HAP-1 (cell line): ENCODE measurements around the gene OCLN.
"Not testable (repeated sequence)": the region's sequence is repeated elsewhere in the genome, so short reads cannot be mapped to it uniquely, and the experiment has no call there.

Experiments
- DNase-seq, 2 experiments: peaks; one replicate each; pipeline ENCODE4 v3.0.0-alpha.2; 2016 to 2020; ENCODE audit warnings: low spot score in 2 of 2
- H3K27me3 ChIP-seq: fragments of 250-450 bp; sonication (Bioruptor Pico); 2 replicates; pipeline ENCODE4 v1.5.1; 2020; ENCODE audit warnings: low read depth, mild to moderate bottlenecking, moderate library complexity
- H3K36me3 ChIP-seq: fragments of 250-450 bp; sonication (Bioruptor Pico); replicated peaks from 2 replicates; pipeline ENCODE4 v1.5.1; 2020; ENCODE audit warnings: mild to moderate bottlenecking
- H3K4me1 ChIP-seq: fragments of 250-450 bp; sonication (Bioruptor Pico); 2 replicates; pipeline ENCODE4 v1.5.1; 2020; ENCODE audit warnings: mild to moderate bottlenecking
- H3K4me3 ChIP-seq: fragments of 250-450 bp; sonication (Bioruptor Pico); 2 replicates; pipeline ENCODE4 v1.5.1; 2020; ENCODE audit warnings: mild to moderate bottlenecking, moderate library complexity
- H3K9me3 ChIP-seq: fragments of 250-450 bp; sonication (Bioruptor Pico); 2 replicates; pipeline ENCODE4 v1.5.1; 2020; ENCODE audit warnings: mild to moderate bottlenecking, moderate library complexity
- in situ Hi-C: fragments of 300-500 bp; cut with MboI; formaldehyde crosslinking; loops from 3 replicates; pipeline ENCODE4 v1.14.3; 2020; ENCODE audit warnings: low sequenced_read_pairs, inconsistent platforms, mixed read lengths

Gene OCLN, protein sequence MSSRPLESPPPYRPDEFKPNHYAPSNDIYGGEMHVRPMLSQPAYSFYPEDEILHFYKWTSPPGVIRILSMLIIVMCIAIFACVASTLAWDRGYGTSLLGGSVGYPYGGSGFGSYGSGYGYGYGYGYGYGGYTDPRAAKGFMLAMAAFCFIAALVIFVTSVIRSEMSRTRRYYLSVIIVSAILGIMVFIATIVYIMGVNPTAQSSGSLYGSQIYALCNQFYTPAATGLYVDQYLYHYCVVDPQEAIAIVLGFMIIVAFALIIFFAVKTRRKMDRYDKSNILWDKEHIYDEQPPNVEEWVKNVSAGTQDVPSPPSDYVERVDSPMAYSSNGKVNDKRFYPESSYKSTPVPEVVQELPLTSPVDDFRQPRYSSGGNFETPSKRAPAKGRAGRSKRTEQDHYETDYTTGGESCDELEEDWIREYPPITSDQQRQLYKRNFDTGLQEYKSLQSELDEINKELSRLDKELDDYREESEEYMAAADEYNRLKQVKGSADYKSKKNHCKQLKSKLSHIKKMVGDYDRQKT

GRCh38 chr5:69492391-69492922 lies at the start of gene OCLN:
Gene OCLN, plus strand, starts transcription at chr5:69492790. Its CDS starts 11,455 bp downstream, at chr5:69504245.
- Histone ChIP-seq H3K36me3 (no peaks in the 10 kb centered on the region), H3K27me3 (peaks cover 28% of the 10 kb centered on the region), H3K9me3 (no peaks in the 10 kb centered on the region), H3K4me3 (peak within 1 kb of the TSS; percentile 66), H3K4me1 (peaks cover 5% of the 10 kb centered on the region)
- in situ Hi-C loops, result no loop called here
- peak; percentile 60 to 85 for DNase-seq

GRCh38 chr5:69444127-69444754 lies 48.3 kb upstream of the OCLN start:
- no peaks in the 10 kb centered on the region for H3K36me3 ChIP-seq
- H3K9me3 ChIP-seq, result no peaks in the 10 kb centered on the region
- H3K4me3 ChIP-seq, result no peak overlapping the region
- H3K4me1 ChIP-seq, result no peaks in the 10 kb centered on the region
- in situ Hi-C loops, result no loop called here
- no peaks in the 10 kb centered on the region for H3K27me3 ChIP-seq
- DNase-seq, result no peak

DNA sequence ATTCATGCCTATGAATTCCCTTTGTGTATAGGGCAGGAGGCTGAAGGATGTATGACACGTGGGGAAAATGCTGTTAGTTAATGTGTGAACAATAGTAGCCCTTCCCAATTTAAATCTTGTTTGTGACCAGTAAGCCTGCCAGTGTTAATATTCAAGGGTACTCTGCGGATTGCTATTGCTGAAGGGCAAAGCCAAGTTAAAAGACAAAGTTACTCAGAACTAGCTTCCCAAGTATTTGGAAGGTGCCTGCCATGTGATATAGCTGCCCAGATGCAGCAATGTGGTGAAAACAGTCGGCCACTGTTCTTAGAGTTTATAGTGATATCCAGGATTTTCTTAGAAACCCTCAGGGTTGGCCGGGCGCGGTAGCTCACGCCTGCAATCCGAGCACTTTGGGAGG lies 43.1 kb upstream of the OCLN start:
- Histone ChIP-seq H3K4me3 (no peak overlapping the region), H3K9me3 (no peaks in the 10 kb centered on the region), H3K27me3 (no peaks in the 10 kb centered on the region), H3K4me1 (peaks cover 3% of the 10 kb centered on the region), H3K36me3 (no peaks in the 10 kb centered on the region)
- in situ Hi-C loops, result no loop called here
- no peak for DNase-seq

GRCh38 chr5:69450116-69450515 lies 42.5 kb upstream of the OCLN start:
- DNase-seq, result no peak
- in situ Hi-C loops, result no loop called here
- H3K27me3 ChIP-seq, result no peaks in the 10 kb centered on the region
- no peak overlapping the region for H3K4me3 ChIP-seq
- H3K36me3 ChIP-seq, result no peaks in the 10 kb centered on the region
- no peaks in the 10 kb centered on the region for H3K9me3 ChIP-seq
- H3K4me1 ChIP-seq, result peaks cover 7% of the 10 kb centered on the region

GRCh38 chr5:69450527-69450926 lies 42.1 kb upstream of the OCLN start:
- H3K27me3 ChIP-seq, H3K4me1 ChIP-seq, H3K9me3 ChIP-seq, DNase-seq, H3K4me3 ChIP-seq, in situ Hi-C loops, H3K36me3 ChIP-seq: not testable (repeated sequence)

- H3K9me3 ChIP-seq, result no peaks in the 10 kb centered on the region
- no peak for DNase-seq
- no peaks in the 10 kb centered on the region for H3K36me3 ChIP-seq
- no peak overlapping the region for H3K4me3 ChIP-seq
- no peaks in the 10 kb centered on the region for H3K27me3 ChIP-seq
- in situ Hi-C loops, result no loop called here
- peaks cover 7% of the 10 kb centered on the region for H3K4me1 ChIP-seq
These were observed 40.5 kb upstream of the OCLN start for GRCh38 chr5:69451941-69452647.

GRCh38 chr5:69453487-69453886 lies 39.1 kb upstream of the OCLN start:
- in situ Hi-C loops, H3K27me3 ChIP-seq, DNase-seq, H3K9me3 ChIP-seq, H3K36me3 ChIP-seq, H3K4me1 ChIP-seq: not testable (repeated sequence)
- peak overlapping the region; percentile 19 for H3K4me3 ChIP-seq

GRCh38 chr5:69454460-69455249 lies 37.9 kb upstream of the OCLN start:
- no peaks in the 10 kb centered on the region for H3K27me3 ChIP-seq
- H3K9me3 ChIP-seq, result no peaks in the 10 kb centered on the region
- peak; percentile 63 to 87 for DNase-seq
- peaks cover 7% of the 10 kb centered on the region for H3K4me1 ChIP-seq
- no peaks in the 10 kb centered on the region for H3K36me3 ChIP-seq
- peak overlapping the region; percentile 19 for H3K4me3 ChIP-seq
- in situ Hi-C loops, result no loop called here

DNA sequence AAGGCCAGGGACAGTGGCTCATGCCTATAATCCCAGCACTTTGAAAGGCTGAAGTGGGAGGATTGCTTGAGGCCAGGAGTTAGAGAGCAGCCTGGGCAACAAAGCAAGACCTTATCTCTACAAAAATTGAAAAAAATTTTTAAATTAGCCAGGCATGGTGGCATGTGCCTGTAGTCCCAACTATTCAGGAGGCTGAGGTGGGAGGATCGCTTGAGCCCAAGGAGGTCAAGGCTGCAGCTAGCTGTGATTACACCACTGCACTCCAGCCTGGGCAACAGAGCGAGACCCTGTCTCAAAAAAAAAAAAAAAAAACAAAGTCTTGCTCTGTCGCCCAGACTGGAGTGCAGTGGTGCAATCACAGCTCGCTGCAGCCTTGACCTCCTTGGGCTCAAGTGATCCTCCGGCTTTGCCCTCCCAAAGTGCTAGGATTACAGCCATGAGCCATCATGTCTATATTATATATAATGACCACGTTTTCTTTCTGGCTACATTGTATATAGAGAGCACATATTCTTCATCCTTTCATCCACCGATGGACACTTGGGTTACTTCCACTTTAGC lies 37.1 kb upstream of the OCLN start:
- H3K36me3 ChIP-seq, H3K27me3 ChIP-seq, H3K9me3 ChIP-seq, in situ Hi-C loops, H3K4me3 ChIP-seq, DNase-seq, H3K4me1 ChIP-seq: not testable (repeated sequence)

- no peak overlapping the region for H3K4me3 ChIP-seq
- H3K27me3 ChIP-seq, result no peaks in the 10 kb centered on the region
- no peaks in the 10 kb centered on the region for H3K4me1 ChIP-seq
- in situ Hi-C loops, result no loop called here
- no peak for DNase-seq
- no peaks in the 10 kb centered on the region for H3K36me3 ChIP-seq
- H3K9me3 ChIP-seq, result no peaks in the 10 kb centered on the region
These were observed 30.4 kb upstream of the OCLN start for GRCh38 chr5:69462170-69462569.

DNA sequence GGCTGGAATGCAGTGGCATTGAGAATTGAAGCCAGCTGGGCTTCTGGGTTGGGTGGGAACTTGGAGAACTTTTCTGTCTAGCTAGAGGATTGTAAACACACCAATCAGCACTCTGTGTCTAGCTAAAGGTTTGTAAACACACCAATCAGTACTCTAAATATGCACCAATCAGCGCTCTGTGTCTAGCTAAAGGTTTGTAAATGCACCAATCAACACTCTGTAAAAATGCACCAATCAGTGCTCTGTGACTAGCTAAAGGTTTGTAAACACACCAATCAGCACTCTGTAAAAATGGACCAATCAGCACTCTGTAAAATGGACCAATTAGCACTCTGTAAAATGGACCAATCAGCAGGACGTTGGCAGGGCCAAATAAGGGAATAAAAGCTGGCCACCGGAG lies 26.2 kb upstream of the OCLN start:
- H3K4me1 ChIP-seq, in situ Hi-C loops, H3K4me3 ChIP-seq, H3K36me3 ChIP-seq, H3K9me3 ChIP-seq, H3K27me3 ChIP-seq, DNase-seq: not testable (repeated sequence)

GRCh38 chr5:69467442-69468225 lies 25.0 kb upstream of the OCLN start:
- in situ Hi-C loops, result no loop called here
- no peaks in the 10 kb centered on the region for H3K27me3 ChIP-seq
- no peak for DNase-seq

More at GRCh38 chr5:69467442-69468225, 25.0 kb upstream of the OCLN start:
- H3K9me3 ChIP-seq, result no peaks in the 10 kb centered on the region
- H3K4me1 ChIP-seq, result no peaks in the 10 kb centered on the region
- no peaks in the 10 kb centered on the region for H3K36me3 ChIP-seq
- no peak overlapping the region for H3K4me3 ChIP-seq
